Testis (tissue), 3 donors: ENCODE measurements around the gene BTBD19. TPM values are rescaled to one million over a fixed set of nuclear protein-coding genes. Genes with fewer than 3 reads are reported as not detected.
A peak's percentile ranks its signal among the peaks of the same experiment; 100 is the strongest.

Experiments
- DNase-seq: peaks from one replicate; pipeline ENCODE4 v3.0.0-alpha.2; 2019
- H3K27ac ChIP-seq, 2 donors: fragments of 200-600 bp; sonication (generic); one replicate each; pipeline ENCODE4 v1.5.1; 2019
- H3K27me3 ChIP-seq: fragments of 200-600 bp; sonication (generic); one replicate; pipeline ENCODE4 v1.5.1; 2019
- H3K36me3 ChIP-seq: fragments of 200-600 bp; sonication (generic); one replicate; pipeline ENCODE4 v1.5.1; 2017; ENCODE audit warnings: low read depth; ENCODE audit errors: missing control alignments
- H3K4me1 ChIP-seq: fragments of 200-600 bp; sonication (generic); one replicate; pipeline ENCODE4 v1.5.1; 2019
- H3K4me3 ChIP-seq, 2 donors: fragments of 200-600 bp; sonication (generic); one replicate each; pipeline ENCODE4 v1.5.1; 2017 to 2019
- H3K9me3 ChIP-seq: fragments of 200-600 bp; sonication (generic); one replicate; pipeline ENCODE4 v1.5.1; 2017
- POLR2A ChIP-seq: fragments of 450-650 bp; IDR thresholded peaks from one replicate; pipeline ENCODE4 v1.6.1; 2017; ENCODE audit warnings: antibody characterized with exemption, mild to moderate bottlenecking, moderate library complexity
- WGBS, 2 donors: methylation state at CpG; one replicate each; pipeline ENCODE4 v1.1.5; 2018; 5-methylcytosine and 5-hydroxymethylcytosine counted together
- intact Hi-C: fragments of 100-400 bp; cut with DNase I; formaldehyde crosslinking; loops from one replicate; pipeline ENCODE4 v1.15.1; 2023; ENCODE audit warnings: low total_unique reads
- polyA plus RNA-seq: library from polyadenylated mRNA; stranded (reverse); fragments of 350-450 nt; fragmentation: Illumina TruSeq; extraction: RNeasy Lipid Tissue Mini Kit (QIAGEN cat#74804); gene quantifications from one replicate; pipeline ENCODE4 v1.2.3, GENCODE V29; 2014; ENCODE audit warnings: low read depth, low replicate concordance; ENCODE audit not compliant: insufficient read depth
- total RNA-seq, 2 donors: library from RNA; depleted of rRNA; stranded (reverse); fragments of >200 nt; gene quantifications; one replicate each; pipeline ENCODE4 v1.2.3, GENCODE V29; 2016
- TF ChIP-seq, protein P1 (sequence below), 3 experiments: fragments of 450-650 bp in 2 of 3; fragments of 200-600 bp in 1 of 3; sonication (generic) in 1 of 3; IDR thresholded peaks; one replicate each; pipeline ENCODE4 v1.5.1; 2016 to 2019; ENCODE audit warnings: antibody characterized with exemption in 3 of 3, mild to moderate bottlenecking in 2 of 3, moderate library complexity in 1 of 3

BTBD19 gene
- total and polyA plus RNA-seq, 3 donors from 2014 or later = 5.4 to 14.1 (median 10.2) TPM

DNA sequence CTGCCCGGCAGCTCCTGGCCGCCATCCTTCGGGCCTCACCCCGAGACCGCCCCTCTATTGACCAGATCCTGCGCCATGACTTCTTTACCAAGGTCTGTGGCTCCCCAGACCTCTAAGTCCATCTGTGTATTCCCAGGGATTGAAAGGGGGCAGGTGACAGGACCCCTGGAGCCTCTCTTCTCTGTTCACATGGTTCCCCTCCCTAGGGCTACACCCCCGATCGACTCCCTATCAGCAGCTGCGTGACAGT is 5.3 kb upstream of the BTBD19 start:
- Histone ChIP-seq H3K4me1 (peaks cover 34% of the 10 kb centered on the region), H3K4me3 (no peak overlapping the region), H3K27me3 (no peaks in the 10 kb centered on the region), H3K27ac (no peak overlapping the region), H3K9me3 (no peaks in the 10 kb centered on the region), H3K36me3 (no peaks in the 10 kb centered on the region)
- intact Hi-C loops = no loop called here
- 83 to 90% methylated on average over 9 of the region's 9 CpGs for WGBS, 2 donors
- TF ChIP-seq, protein P1, sequence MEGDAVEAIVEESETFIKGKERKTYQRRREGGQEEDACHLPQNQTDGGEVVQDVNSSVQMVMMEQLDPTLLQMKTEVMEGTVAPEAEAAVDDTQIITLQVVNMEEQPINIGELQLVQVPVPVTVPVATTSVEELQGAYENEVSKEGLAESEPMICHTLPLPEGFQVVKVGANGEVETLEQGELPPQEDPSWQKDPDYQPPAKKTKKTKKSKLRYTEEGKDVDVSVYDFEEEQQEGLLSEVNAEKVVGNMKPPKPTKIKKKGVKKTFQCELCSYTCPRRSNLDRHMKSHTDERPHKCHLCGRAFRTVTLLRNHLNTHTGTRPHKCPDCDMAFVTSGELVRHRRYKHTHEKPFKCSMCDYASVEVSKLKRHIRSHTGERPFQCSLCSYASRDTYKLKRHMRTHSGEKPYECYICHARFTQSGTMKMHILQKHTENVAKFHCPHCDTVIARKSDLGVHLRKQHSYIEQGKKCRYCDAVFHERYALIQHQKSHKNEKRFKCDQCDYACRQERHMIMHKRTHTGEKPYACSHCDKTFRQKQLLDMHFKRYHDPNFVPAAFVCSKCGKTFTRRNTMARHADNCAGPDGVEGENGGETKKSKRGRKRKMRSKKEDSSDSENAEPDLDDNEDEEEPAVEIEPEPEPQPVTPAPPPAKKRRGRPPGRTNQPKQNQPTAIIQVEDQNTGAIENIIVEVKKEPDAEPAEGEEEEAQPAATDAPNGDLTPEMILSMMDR (IDR thresholded peaks at IDR 0.05) = no peak
- TF ChIP-seq POLR2A = no peak
- DNase-seq = no peak

DNA sequence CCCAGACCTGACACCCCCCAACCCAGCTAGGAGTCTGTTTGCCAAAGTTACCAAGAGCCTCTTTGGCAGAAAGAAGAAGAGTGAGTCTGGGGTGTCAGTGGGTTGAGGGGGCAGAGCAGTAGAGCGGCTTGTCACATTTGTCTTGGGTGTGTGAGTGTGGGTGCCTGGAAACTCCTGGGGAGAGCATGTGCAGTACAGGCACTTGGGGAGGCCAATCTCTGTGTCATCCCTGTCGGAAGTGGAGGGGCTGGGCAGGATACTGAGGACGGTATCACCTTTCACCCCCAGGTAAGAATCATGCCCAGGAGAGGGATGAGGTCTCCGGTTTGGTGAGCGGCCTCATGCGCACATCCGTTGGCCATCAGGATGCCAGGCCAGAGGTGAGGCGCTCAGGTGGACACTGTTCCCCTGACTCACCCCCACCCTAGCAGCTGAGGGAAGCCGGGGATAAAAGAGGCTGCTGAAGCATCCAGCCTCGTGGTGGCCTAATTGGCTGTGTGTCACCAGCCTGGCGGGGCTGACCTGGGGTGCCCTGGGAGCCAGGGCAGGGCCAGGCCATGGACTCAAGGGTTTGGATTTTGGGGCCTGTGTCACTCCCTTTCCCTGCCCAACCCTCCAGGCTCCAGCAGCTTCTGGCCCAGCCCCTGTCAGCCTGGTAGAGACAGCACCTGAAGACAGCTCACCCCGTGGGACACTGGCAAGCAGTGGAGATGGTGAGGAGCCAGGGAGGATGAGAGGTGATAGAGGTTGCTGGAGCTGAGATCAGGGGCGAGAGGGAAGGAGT is 4.8 kb upstream of the BTBD19 start:
- Histone ChIP-seq H3K9me3 (no peaks in the 10 kb centered on the region), H3K27ac (no peak overlapping the region), H3K4me3 (no peak overlapping the region), H3K36me3 (no peaks in the 10 kb centered on the region), H3K27me3 (no peaks in the 10 kb centered on the region), H3K4me1 (peaks cover 39% of the 10 kb centered on the region)
- 89 to 99% methylated on average over 13 of the region's 13 CpGs for WGBS, 2 donors
- DNase-seq = no peak
- intact Hi-C loops = no loop called here
- TF ChIP-seq, protein P1 (IDR thresholded peaks at IDR 0.05) = no peak
- no peak for TF ChIP-seq POLR2A

DNA sequence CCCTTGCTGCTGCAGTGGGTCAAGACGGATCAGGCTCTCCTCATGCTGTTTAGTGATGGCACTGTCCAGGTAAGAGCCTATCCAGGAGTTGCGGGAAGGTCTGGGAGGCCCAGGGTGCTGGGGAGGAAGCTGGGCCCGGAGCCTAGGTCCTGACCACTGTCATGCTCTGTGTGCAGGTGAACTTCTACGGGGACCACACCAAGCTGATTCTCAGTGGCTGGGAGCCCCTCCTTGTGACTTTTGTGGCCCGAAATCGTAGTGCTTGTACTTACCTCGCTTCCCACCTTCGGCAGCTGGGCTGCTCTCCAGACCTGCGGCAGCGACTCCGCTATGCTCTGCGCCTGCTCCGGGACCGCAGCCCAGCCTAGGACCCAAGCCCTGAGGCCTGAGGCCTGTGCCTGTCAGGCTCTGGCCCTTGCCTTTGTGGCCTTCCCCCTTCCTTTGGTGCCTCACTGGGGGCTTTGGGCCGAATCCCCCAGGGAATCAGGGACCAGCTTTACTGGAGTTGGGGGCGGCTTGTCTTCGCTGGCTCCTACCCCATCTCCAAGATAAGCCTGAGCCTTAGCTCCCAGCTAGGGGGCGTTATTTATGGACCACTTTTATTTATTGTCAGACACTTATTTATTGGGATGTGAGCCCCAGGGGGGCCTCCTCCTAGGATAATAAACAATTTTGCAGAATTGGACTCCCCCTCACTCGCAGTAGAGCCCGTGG is 2.9 kb upstream of the BTBD19 start:
- no peaks in the 10 kb centered on the region for H3K9me3 ChIP-seq
- no peaks in the 10 kb centered on the region for H3K36me3 ChIP-seq
- 68 to 79% methylated on average over 9 to 20 of the region's 20 CpGs for WGBS, 2 donors
- H3K27me3 ChIP-seq = no peaks in the 10 kb centered on the region
- no peak for DNase-seq
- H3K4me1 ChIP-seq = peaks cover 55% of the 10 kb centered on the region
- TF ChIP-seq POLR2A = no peak
- TF ChIP-seq, protein P1 (IDR thresholded peaks at IDR 0.05) = no peak
- intact Hi-C loops = no loop called here
- H3K27ac ChIP-seq = peak overlapping the region in 1 of 2 donors; percentile 95
- peak overlapping the region; percentile 24 to 46 for H3K4me3 ChIP-seq

- Histone ChIP-seq H3K4me1 (peaks cover 61% of the 10 kb centered on the region), H3K36me3 (no peaks in the 10 kb centered on the region), H3K27me3 (no peaks in the 10 kb centered on the region), H3K4me3 (peak overlapping the region; percentile 24 to 46), H3K27ac (peak overlapping the region; percentile 95 to 99), H3K9me3 (no peaks in the 10 kb centered on the region)
- TF ChIP-seq, protein P1 (IDR thresholded peaks at IDR 0.05) = no peak
- no peak for TF ChIP-seq POLR2A
- intact Hi-C loops = no loop called here
- no peak for DNase-seq
- 64% methylated on average over 31 of the region's 70 CpGs; no CpG with 5 or more reads in 1 of the 2 donors for WGBS, 2 donors
Measured at GRCh38 chr1:44806025-44806703, 2.2 kb upstream of the BTBD19 start.
